NCI-H82 (cell line): ENCODE measurements around the gene SNCG.

ENCODE experiments used
- DNase-seq: peaks from one replicate; lab custom pipeline; 2025; lab: John Stamatoyannopoulos, UW

SNCG gene

GRCh38 chr10:86960863-86961434 is 2.5 kb downstream of the SNCG start:
- no peak for DNase-seq

DNA sequence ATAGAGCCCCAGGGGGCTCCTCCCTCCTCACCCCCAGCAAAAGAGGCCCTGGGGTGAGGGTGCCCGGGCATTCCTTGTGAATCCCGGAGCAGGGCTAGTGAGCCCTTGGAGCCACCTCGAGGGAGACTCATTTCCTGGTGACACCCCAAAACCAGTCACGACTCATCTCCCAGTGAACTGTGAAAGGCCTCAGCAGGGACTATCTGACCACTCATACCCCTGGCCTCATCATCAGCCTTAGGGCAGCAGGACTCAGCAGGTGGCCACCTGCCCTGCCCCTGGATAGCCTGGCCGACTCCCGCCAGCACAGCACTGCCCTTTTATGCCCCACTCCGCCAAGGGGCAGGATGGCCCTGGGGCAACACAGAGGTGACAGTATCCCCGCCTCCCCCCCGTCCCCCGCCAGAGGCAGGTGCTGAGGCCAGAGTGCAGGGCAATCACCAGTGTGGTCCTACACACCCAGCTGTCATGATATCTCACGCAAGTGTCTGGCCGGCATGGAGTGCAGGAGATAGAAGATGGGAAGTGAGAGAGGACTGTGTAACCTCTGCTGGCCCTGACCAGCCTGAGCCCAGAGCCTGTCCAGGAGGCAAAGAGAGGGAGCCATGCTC is 3.2 kb downstream of the SNCG start:
- no peak for DNase-seq

- no peak for DNase-seq
Observed at GRCh38 chr10:86962136-86962980, 4.0 kb downstream of the SNCG start.

DNA sequence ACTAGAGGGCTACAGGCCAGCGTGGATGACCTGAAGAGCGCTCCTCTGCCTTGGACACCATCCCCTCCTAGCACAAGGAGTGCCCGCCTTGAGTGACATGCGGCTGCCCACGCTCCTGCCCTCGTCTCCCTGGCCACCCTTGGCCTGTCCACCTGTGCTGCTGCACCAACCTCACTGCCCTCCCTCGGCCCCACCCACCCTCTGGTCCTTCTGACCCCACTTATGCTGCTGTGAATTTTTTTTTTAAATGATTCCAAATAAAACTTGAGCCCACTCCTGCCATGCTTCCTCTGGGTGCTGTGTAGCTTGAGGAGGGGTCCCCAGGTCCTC is 4.5 kb downstream of the SNCG start:
- DNase-seq, result no peak

DNA sequence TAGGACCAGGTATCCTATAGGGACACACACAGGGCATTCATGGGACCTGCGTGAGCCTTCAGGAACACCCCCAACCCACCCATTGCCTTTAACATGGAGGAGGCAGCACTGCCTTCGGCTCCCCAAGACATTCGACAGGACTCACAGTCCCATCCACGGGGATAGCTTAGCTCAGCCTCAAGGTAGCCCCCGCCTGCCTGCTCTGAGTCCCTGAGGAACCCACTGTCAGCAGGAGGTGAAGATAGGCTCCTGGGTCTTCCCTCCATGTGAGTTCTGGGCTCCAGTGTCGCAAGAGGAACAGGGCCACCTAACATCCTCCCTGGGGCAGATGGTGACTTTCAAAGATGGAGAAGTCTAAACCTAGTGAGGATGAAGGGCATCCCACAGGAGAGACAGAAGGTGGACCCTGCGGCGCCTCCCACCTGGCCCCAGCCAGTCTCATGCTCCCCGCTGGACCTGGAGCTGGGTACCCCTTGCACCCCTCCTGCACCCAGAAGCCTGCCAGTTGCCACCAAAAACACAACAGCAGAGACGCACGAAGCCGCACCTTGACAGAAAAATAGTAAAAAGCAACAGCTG is 5.0 kb downstream of the SNCG start:
- no peak for DNase-seq

DNA sequence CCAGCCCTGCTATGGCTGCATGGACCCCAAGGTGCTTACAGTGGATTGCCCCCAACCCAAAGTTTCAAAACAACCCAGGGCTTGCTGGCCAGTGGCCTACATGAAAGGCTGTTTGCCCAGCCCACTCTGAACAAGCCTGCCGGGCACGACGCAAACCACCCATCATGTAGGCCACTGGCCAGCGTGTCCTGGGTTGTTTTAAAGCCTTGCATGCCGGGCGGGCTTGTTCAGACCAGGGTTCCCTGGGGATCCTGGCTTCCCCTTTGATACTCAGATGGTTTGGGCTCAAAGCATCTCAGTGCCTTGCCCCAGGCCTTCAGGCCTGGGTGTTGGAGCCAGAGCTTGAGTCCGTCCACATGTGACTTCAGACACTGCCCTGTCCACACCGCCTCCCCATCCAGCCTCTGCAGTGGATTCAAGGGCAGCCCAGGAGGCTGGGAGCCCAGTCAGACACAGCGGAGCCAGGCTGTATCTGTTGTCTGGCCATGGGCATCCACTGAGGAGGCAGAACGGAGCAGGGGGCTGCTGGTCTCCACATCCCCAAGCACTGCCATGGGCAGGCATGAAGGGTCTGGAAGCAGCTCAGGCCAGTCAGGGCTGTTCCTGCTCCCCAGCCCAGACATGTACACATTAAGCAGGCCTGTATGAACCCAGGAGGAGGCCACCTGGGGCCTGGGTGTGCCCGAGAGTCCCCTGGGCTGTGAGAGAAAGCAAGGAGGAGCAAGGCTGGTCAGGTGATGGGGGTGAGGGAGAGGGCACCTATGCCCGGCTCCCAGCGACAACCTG is 5.9 kb downstream of the SNCG start:
- DNase-seq, result no peak

DNA sequence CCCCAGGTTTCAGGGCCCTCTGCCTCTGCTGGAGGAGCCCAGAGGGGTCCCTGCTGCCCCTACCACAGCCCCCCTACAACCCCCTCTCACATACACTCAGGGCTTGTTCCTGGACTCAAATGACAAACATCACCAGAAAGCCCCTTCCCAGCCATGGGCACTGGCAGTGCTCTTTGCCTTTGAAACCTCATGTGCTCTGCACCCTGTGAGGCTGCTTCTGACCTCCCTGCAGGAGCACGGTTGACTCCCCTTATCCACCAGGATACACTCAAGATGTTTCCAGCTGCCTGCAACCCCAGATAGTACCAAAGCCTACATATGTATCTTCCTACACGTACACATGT is 6.4 kb downstream of the SNCG start:
- no peak for DNase-seq

DNA sequence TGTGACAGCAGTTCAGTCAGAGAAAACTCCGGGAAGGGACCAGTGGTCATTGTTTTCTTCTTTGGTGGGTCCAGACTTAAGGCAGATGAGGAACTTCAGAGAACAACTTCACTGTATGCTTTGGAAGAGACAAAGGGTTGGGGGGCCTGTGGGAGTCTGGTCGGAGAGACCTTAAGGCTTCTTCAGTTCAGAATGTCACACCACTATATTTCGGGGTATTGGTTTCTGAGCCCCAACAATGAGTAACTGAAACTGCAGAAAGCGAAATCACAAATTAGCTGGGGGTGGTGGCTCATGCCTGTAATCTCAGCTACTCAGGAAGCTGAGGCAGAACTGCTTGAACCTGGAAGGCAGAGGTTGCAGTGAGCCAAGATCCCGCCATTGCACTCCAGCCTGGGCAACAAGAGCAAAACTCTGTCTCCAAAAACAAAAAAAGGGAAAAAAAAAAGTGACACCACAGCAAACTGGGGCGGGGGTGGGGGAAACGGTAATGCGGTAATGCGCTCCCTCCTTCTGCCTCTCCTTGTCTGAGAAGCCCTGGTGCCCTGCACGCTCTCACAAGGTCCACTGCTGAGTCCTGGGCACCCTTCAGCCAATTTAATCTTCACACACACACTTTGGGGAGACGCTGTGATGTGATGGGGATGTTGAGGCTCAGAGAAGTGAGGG is 7.7 kb downstream of the SNCG start:
- no peak for DNase-seq

GRCh38 chr10:86967481-86967941 is 9.1 kb downstream of the SNCG start:
- no peak for DNase-seq

DNA sequence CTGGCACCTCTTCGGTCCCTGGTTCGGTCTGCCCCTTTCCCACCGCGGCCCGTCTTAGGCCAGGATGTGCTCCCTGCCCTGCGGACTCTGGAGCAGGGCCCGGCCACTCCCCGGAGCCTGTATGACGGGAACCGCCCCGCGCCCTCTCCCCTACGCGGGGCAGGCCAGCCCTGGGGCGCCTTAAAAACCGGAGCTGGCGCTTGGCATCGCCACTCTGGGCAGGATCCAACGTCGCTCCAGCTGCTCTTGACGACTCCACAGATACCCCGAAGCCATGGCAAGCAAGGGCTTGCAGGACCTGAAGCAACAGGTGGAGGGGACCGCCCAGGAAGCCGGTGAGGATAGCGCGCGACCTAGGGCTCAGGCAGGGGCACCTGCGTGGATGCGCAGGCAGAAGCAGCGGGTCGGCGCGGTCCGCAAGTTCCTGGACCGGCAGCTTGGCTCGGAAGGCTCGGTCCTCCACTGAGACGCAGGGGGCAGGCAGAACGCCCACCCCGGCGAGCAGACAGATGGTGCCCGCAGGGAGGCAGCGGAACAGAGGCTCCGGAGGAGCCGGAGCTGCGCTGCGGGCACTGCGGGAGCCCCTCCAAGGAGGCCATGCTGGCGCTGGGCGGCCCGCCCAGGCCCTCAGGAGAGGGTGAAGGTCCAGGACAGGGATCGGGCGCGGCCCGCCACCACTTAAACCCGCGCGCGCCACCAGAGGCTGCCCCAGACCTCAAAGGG is 10.0 kb downstream of the SNCG start, which contains the start of gene ADIRF:
TSS of gene ADIRF (plus strand) at position 212 of the 723 bp plus-strand sequence. CDS start at position 275, 63 bp downstream.
- DNase-seq, result no peak

GRCh38 chr10:86968994-86969355 is 10.6 kb downstream of the SNCG start:
- no peak for DNase-seq

GRCh38 chr10:86969421-86970041 is 11.1 kb downstream of the SNCG start:
- no peak for DNase-seq

GRCh38 chr10:86970162-86970981 is 12.0 kb downstream of the SNCG start:
- DNase-seq, result no peak

DNA sequence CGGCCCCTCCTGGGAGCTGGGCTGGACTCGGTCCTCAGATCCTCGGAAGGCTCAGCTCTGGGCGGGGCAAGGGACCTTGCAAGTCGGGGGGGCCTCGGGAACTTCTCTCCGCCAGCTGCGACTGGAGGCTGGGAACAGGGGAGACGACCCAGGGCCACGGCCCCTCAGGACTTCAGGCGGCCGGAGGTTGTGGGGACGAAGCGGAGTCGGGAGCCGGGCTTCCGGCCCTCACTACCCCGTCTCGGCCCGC is 12.5 kb downstream of the SNCG start:
- DNase-seq, result no peak

DNA sequence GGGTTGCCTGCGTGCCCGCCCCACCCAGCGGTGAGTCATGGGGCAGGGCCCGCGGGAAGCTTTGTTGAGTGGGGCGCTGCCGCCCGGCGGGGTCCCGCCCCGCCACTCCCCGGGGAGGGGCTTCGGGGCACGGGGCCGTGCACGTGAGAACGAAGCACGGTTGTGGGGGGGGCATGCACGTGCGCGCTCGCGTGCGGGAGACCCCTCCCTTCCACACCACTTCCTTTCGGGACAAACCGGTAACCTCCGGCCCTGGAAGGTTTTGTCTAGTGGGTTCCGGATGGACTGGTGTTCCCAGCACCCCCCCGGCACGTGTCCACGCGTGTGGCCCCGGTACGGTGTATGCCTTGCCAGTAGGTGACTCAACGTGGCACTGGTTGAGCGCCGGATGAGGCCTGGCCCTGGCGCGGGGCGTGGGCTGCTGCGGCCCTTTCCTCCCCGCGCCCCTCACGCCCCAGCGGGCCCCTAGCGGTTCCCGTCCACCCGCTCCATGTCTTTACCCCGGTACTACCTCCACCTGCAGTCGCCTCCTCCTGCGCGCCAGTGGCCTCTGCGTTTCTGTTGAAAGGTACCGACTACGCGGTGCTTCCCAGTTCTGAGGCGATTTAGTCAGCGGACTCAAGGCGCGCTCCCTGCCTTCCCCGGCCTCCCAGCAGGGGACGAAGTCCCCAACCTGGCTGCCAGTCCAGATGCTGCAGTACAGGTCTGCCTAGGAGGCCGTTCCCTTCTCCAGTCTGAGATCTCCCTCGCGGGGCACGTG is 13.0 kb downstream of the SNCG start:
- peak; percentile 31 for DNase-seq

DNA sequence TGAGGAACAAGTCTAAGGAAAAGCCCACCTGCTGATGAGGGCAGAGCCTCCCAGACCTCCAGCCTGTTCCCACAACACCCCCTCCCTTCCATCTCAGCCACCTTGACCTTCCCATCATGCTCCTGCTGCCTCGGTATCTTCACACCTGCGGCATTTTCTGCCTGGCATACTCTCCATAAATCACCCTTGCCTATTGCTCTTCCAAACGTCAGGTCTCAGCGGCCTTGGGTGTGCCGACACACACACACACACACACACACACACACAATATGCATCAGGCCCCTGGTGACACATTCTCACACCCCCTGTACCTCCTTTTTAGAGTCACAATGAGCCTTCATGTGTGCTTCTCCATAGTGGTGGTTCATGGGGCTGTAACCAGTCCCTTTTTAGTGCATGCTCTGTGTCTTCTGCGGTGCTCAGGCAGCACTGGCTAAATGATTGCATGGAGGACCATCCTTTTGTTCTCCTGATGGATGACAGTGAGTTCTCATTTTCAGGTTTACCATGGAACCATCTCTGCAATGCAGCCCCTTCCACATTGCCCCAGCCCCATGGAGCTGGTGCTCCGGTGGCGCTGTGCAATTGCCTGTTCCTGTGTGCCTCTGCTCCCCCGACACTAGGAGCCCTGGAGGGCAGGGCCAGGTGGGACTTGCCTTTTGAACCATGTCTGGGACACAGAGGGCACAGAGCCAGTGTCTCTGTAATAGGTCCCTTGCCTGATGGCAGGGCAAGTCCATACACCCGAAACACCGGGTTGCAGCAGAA is 14.4 kb downstream of the SNCG start:
- no peak for DNase-seq

- no peak for DNase-seq
Observed at GRCh38 chr10:86974484-86974883, 16.1 kb downstream of the SNCG start.

- DNase-seq, result no peak
Observed at GRCh38 chr10:86976362-86977056, 18.1 kb downstream of the SNCG start.
